Thyroid gland (tissue), 4 donors: ENCODE measurements around the gene GTF2H2C. TPM values are rescaled to one million over a fixed set of nuclear protein-coding genes. Genes with fewer than 3 reads are reported as not detected.
"Not testable (repeated sequence)": the region's sequence is repeated elsewhere in the genome, so short reads cannot be mapped to it uniquely, and the experiment has no call there.

Source experiments
- DNase-seq, 2 donors: peaks; one replicate each; pipeline ENCODE4 v3.0.0-alpha.2; 2019
- H3K27ac ChIP-seq, 3 donors: fragments of 200-600 bp; sonication (generic); 1 replicate in 2 of 3; 2 replicates in 1 of 3; pipeline ENCODE4 v1.5.1; 2016 to 2019; ENCODE audit warnings: mild to moderate bottlenecking in 1 of 3, moderate library complexity in 1 of 3
- H3K27me3 ChIP-seq: fragments of 200-600 bp; sonication (generic); one replicate; pipeline ENCODE4 v1.5.1; 2019
- H3K36me3 ChIP-seq, 2 donors: fragments of 200-600 bp; sonication (generic); one replicate each; pipeline ENCODE4 v1.5.1; 2016 to 2019
- H3K4me1 ChIP-seq, 2 donors: fragments of 200-600 bp; sonication (generic); one replicate each; pipeline ENCODE4 v1.5.1; 2017 to 2019
- H3K4me3 ChIP-seq, 3 donors: fragments of 200-600 bp; sonication (generic); replicated peaks in 1 of 3; 1 replicate in 2 of 3; 2 replicates in 1 of 3; pipeline ENCODE4 v1.5.1; 2016; ENCODE audit warnings: mild to moderate bottlenecking in 1 of 3
- H3K9me3 ChIP-seq: fragments of 200-600 bp; sonication (generic); one replicate; pipeline ENCODE4 v1.5.1; 2017
- WGBS, 2 donors: methylation state at CpG; one replicate each; pipeline ENCODE4 v1.1.5; 2017; 5-methylcytosine and 5-hydroxymethylcytosine counted together
- intact Hi-C: fragments of 100-400 bp; cut with DNase I; formaldehyde crosslinking; loops from one replicate; pipeline ENCODE4 v1.15.1; 2023
- total RNA-seq, 4 donors: library from RNA; depleted of rRNA; stranded (reverse); fragments of >200 nt; gene quantifications; one replicate each; pipeline ENCODE4 v1.2.3, GENCODE V29; 2016

GTF2H2C gene
- total RNA-seq, 4 donors from 2014 or later, result 39.0 to 65.4 (median 47.1) TPM

DNA sequence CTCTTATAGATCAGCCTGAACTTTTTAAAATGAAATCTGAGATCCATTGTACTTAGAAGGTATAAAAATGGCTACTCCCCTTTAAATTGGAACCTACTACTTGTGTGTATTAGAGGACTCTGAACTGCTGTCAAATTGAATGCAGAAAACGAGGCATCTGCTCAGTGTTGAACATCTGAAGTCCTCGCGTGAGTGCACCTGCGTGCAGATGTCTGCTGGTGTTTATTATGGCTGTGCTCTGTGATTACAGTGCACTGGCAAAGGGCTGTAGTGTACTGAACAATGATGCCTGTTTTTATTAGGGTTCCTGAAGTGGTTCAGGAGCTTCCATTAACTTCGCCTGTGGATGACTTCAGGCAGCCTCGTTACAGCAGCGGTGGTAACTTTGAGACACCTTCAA lies 15.4 kb upstream of the GTF2H2C start:
- H3K9me3 ChIP-seq, H3K4me1 ChIP-seq, H3K4me3 ChIP-seq, H3K36me3 ChIP-seq, H3K27me3 ChIP-seq, intact Hi-C loops, H3K27ac ChIP-seq, DNase-seq: not testable (repeated sequence)
- no CpG with 5 or more reads among the region's 7 CpGs for WGBS, 2 donors

DNA sequence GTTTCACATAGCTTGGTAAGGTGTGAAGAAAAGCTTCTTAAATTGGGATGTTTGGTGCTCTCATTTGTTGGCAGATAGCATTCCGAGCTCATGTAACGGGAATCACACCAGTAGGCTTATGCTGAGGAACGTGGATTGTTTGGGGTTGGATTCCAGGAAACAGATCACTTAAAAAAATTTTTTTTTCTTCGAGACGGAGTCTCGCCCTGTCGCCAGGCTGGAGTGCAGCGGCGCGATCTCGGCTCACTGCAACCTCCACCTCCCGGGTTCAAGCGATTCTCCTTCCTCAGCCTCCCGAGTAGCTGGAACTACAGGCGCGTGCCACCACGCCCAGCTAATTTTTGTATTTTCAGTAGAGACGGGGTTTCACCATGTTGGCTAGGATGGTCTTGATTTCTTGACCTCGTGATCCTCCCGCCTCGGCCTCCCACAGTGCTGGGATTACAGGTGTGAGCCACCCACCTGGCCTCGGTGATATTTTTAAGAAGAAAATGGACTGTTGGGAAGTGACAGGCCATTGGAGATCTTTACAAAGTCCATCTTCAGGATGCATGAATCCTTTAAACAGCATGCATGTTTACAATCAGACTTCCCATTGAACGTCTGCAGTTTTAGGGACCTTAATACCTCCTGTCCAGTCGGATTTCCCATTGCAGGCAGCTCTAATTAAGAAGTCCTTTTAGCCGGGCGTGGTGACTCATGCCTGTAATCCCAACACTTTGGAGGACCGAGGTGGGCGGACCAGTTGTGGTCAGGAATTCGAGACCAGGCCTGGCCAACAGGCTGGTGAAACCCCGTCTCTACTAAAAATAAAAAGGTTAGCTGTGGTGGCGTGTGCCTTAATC lies 818 bp downstream of the GTF2H2C start:
- H3K36me3 ChIP-seq, DNase-seq, H3K4me3 ChIP-seq, H3K4me1 ChIP-seq, intact Hi-C loops, H3K27me3 ChIP-seq, H3K9me3 ChIP-seq: not testable (repeated sequence)
- H3K27ac ChIP-seq, result peak overlapping the region in 1 of 3 donors; percentile 52
- 45% methylated on average over 18 to 26 of the region's 31 CpGs for WGBS, 2 donors

DNA sequence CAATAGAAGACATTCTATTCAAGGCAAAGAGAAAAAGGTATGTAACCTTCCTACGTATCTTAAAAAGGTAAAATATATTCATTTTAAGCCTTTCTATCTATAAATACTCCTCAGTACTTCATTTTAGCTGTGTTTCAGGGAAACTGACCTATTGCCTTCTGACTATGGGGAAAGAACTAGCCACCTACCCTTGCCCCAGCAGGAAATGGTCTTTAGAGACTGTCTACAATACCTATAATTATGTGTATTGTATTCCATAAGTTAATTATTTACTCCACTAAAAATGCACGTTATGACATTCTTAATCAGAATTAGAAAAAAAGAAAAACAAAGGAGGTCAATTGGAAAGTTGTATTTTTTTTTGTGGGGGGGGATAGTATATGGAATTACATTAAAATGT lies 6.2 kb downstream of the GTF2H2C start:
- H3K4me1 ChIP-seq, DNase-seq, H3K4me3 ChIP-seq, H3K36me3 ChIP-seq, H3K27me3 ChIP-seq, intact Hi-C loops, H3K27ac ChIP-seq, H3K9me3 ChIP-seq: not testable (repeated sequence)
- WGBS, 2 donors, result 95 to 97% methylated on average over 2 of the region's 2 CpGs

GRCh38 chr5:69568072-69568471 lies 8.1 kb downstream of the GTF2H2C start:
- not testable (repeated sequence) for DNase-seq

DNA sequence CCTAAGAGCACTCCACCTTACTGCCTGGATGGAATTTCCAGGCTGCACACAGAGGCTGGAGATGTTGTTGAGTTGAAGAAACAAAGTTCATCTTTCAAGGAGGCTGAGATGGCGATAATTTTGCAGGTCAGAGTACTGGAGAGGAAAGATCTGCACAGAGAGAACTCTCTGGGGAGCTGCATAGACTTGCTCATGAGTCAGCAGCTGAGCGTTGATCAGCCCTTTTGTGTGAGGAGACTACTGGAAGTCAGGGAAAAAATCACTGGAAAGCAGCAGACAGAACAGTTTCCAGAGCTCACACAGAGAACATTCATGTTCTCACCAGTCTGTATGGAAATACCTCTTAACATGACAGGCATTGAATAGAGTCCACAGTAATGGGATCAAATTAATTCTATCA lies 23.4 kb downstream of the GTF2H2C start:
- H3K4me1 ChIP-seq, H3K4me3 ChIP-seq, H3K9me3 ChIP-seq, intact Hi-C loops, DNase-seq, H3K36me3 ChIP-seq, H3K27me3 ChIP-seq, H3K27ac ChIP-seq: not testable (repeated sequence)
- no CpG with 5 or more reads among the region's 2 CpGs for WGBS, 2 donors

More at GRCh38 chr5:69568072-69568471, 8.1 kb downstream of the GTF2H2C start:
- H3K27me3 ChIP-seq, intact Hi-C loops, H3K27ac ChIP-seq, H3K9me3 ChIP-seq, H3K36me3 ChIP-seq, H3K4me1 ChIP-seq, H3K4me3 ChIP-seq: not testable (repeated sequence)
- WGBS, 2 donors, result 88 to 100% methylated on average over 1 to 2 of the region's 2 CpGs

- H3K9me3 ChIP-seq, H3K36me3 ChIP-seq, intact Hi-C loops, H3K27me3 ChIP-seq, DNase-seq, H3K27ac ChIP-seq, H3K4me3 ChIP-seq, H3K4me1 ChIP-seq: not testable (repeated sequence)
- WGBS, 2 donors, result no CpG with 5 or more reads among the region's 7 CpGs
These were observed 36.3 kb downstream of the GTF2H2C start for GRCh38 chr5:69596114-69596840.

DNA sequence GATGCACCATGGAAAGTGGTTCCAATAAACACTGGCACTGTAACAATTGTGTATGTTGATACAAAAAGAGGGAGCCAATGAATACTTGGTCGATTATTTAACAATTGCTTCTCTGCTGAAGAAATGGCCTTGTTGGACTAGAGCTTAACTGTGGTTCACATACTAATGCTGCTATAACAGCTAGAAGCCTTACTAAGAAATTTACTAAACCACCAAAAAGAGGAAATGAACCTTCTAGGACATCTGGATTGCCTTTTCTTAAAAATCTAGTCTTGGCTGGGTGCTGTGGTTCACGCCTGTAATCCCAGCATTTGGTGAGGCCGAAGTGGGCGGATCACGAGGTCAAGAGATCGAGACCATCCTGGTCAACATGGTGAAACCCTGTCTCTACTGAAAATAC lies 42.0 kb downstream of the GTF2H2C start:
- H3K27ac ChIP-seq, H3K36me3 ChIP-seq, H3K9me3 ChIP-seq, intact Hi-C loops, DNase-seq, H3K4me3 ChIP-seq, H3K27me3 ChIP-seq, H3K4me1 ChIP-seq: not testable (repeated sequence)
- 100% methylated on average over 1 of the region's 6 CpGs; no CpG with 5 or more reads in 1 of the 2 donors for WGBS, 2 donors

DNA sequence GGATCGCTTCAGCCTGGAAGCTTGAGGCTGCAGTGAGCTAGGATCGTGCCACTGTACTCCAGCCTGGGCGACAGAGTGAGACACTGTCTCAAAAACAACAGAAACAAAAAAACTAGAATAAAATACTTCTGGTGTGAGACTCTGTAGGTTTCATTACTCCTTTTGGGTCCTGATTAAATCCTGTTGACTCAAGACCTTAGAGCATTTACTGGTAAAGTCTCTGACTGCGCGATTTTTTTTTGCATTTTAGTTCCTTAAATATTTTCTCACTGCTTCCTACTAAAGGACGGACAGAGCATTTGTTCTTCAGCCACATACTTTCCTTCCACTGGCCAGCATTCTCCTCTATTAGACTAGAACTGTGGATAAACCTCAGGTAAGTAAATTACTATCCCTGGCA lies 46.8 kb downstream of the GTF2H2C start:
- DNase-seq, H3K4me3 ChIP-seq, H3K4me1 ChIP-seq, H3K27me3 ChIP-seq, H3K27ac ChIP-seq, H3K36me3 ChIP-seq, H3K9me3 ChIP-seq, intact Hi-C loops: not testable (repeated sequence)
- WGBS, 2 donors, result 83 to 97% methylated on average over 3 of the region's 6 CpGs

- H3K27ac ChIP-seq, DNase-seq, H3K36me3 ChIP-seq, H3K4me1 ChIP-seq, intact Hi-C loops, H3K4me3 ChIP-seq, H3K9me3 ChIP-seq, H3K27me3 ChIP-seq: not testable (repeated sequence)
- WGBS, 2 donors, result no CpG with 5 or more reads among the region's 1 CpG
These were observed 47.8 kb downstream of the GTF2H2C start for GRCh38 chr5:69607750-69608149.

DNA sequence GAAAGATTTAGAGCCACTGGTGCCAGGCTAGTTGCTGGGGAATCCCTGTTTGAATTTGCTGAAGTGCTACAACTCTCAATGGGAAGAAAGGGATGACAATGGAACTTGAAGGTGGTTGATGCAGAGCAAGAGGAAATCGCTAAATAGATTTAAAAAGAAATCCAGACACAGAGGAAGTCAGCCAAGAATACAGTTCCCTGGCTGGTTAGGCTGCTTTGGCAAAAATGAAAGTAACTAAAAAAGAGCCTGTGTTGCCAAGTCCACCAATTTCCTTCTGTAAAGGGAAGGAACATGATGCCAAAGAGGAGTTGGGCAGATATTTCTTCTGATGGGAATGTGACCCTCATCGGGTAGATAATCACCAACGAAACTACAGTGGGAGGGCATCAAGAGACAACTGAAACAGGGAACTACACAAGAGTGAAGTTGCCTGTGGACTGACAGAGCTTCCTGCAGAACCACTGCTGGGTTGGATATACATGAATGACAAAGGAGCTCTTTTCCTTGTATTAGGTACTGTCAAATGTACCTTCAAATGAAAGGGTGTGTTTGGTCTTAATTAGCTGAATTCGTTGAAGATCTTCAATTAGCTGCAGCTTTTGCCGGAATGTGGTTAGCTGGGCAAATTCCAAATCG lies 49.0 kb downstream of the GTF2H2C start:
- DNase-seq, H3K27ac ChIP-seq, intact Hi-C loops, H3K27me3 ChIP-seq, H3K36me3 ChIP-seq, H3K4me3 ChIP-seq, H3K9me3 ChIP-seq, H3K4me1 ChIP-seq: not testable (repeated sequence)
- no CpG with 5 or more reads among the region's 6 CpGs for WGBS, 2 donors

DNA sequence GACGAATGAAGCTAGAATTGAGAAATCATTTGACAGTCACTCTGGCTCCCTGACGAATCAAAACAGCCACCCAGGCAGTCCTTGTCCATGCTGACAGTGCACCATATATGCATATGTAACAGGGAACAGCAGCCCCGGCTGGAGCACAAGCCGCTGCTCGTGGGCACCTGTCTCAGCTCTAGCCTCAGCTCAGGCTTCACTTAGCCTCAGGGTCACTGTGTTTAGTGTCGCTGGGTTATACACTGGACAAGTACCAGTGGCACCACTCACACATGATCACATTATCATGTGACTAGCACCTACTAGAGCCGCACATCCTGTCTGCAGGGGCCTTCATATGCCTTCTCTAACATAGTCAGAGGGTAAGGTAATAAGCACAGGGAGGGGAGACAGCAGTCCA lies 54.9 kb downstream of the GTF2H2C start:
- intact Hi-C loops, H3K27me3 ChIP-seq, H3K36me3 ChIP-seq, H3K4me1 ChIP-seq, DNase-seq, H3K9me3 ChIP-seq, H3K4me3 ChIP-seq, H3K27ac ChIP-seq: not testable (repeated sequence)
- WGBS, 2 donors, result no CpG with 5 or more reads among the region's 7 CpGs

GRCh38 chr5:69631879-69632278 lies 71.9 kb downstream of the GTF2H2C start:
- H3K27me3 ChIP-seq, H3K9me3 ChIP-seq, H3K4me1 ChIP-seq, H3K4me3 ChIP-seq, H3K36me3 ChIP-seq, intact Hi-C loops: not testable (repeated sequence)
- peak overlapping the region in 2 of 3 donors; percentile 41 to 88 for H3K27ac ChIP-seq
- WGBS, 2 donors, result 86 to 100% methylated on average over 4 to 7 of the region's 9 CpGs
- DNase-seq, result peak; percentile 0 to 5
